ENCODE measurements around the gene ALPI.

DNA sequence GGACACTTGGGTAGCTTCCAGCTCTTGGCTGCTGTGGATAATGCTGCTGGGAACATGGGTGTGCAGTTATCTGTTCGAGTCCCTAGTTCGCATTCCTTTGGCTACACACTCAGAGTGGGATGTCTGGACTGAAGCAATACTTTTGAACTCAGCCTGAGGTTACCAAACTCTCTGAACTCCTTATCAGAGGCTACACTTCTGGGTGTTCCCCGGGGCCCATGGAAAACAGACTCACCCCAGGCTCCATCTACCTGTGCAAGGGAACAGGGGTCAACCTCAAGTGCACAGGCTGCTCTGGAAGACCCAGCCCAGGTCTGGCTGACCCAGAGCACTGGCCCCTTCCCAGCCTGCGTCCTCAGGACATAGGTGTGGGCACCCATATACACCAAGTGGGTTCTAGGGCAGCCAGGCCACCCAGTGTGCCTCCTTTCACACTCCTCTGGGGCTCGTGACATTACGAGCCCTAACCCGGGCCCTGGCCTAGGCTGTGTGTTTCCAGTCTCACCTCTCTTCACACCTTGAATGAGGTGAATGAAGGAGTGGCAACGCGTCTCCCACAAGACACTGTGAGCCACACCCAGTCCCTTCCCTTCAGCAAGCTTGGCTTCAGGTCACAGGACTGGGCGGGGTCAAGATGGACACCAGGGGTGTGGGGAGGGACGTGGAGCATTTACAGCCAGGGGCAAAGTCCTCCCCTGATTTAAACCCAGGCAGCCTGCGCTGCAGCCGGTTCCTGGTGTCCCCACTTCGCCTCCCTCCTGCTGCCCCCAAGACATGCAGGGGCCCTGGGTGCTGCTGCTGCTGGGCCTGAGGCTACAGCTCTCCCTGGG is at the start of gene ALPI:
- TF ChIP-seq, protein P1, sequence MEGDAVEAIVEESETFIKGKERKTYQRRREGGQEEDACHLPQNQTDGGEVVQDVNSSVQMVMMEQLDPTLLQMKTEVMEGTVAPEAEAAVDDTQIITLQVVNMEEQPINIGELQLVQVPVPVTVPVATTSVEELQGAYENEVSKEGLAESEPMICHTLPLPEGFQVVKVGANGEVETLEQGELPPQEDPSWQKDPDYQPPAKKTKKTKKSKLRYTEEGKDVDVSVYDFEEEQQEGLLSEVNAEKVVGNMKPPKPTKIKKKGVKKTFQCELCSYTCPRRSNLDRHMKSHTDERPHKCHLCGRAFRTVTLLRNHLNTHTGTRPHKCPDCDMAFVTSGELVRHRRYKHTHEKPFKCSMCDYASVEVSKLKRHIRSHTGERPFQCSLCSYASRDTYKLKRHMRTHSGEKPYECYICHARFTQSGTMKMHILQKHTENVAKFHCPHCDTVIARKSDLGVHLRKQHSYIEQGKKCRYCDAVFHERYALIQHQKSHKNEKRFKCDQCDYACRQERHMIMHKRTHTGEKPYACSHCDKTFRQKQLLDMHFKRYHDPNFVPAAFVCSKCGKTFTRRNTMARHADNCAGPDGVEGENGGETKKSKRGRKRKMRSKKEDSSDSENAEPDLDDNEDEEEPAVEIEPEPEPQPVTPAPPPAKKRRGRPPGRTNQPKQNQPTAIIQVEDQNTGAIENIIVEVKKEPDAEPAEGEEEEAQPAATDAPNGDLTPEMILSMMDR (conservative IDR thresholded peaks at IDR 0.05 in 1 of 2, IDR thresholded peaks at IDR 0.05 in 1 of 2; ENCODE audit: low read depth in 1 of 2, low read length in 2 of 2), result no peak
- no peak for TF ChIP-seq EZH2 (IDR thresholded peaks at IDR 0.05; ENCODE audit: low read length, missing control alignments)

Measured in fibroblast of lung (primary cell).